Colonic mucosa (tissue), 4 donors: ENCODE results near the gene TNN. TPM values are rescaled to one million over a fixed set of nuclear protein-coding genes. Genes with fewer than 3 reads are reported as not detected.

ENCODE experiments used
- DNase-seq: peaks from one replicate; pipeline ENCODE4 v3.0.0-alpha.2; 2020
- H3K27ac ChIP-seq: fragments of 200-600 bp; one replicate; pipeline ENCODE4 v1.8.0; 2021
- H3K27me3 ChIP-seq: fragments of 200-600 bp; one replicate; pipeline ENCODE4 v1.8.0; 2021
- H3K36me3 ChIP-seq: fragments of 200-600 bp; one replicate; pipeline ENCODE4 v1.8.0; 2021
- H3K4me1 ChIP-seq: fragments of 200-600 bp; one replicate; pipeline ENCODE4 v1.8.0; 2021; ENCODE audit warnings: mild to moderate bottlenecking
- H3K4me3 ChIP-seq: fragments of 200-600 bp; one replicate; pipeline ENCODE4 v1.8.0; 2021
- H3K9ac ChIP-seq, 2 donors: one replicate each; pipeline ENCODE4 v1.7.0; 2013; ENCODE audit warnings: control low read depth in 2 of 2, low read depth in 2 of 2, low read length in 2 of 2
- H3K9me3 ChIP-seq: fragments of 200-600 bp; one replicate; pipeline ENCODE4 v1.8.0; 2021
- intact Hi-C: fragments of 100-400 bp; cut with DNase I; formaldehyde crosslinking; loops from one replicate; pipeline ENCODE4 v1.14.1; 2022
- total RNA-seq, 2 donors: library from RNA; stranded (reverse); fragmentation: NEBNext Ultra II Directional in 1 of 2; extraction: Animal tissue kit (Norgen Biotek cat#: 25700) in 1 of 2; gene quantifications; one replicate each; pipeline ENCODE4 v1.2.1, GENCODE V29; 2021
- TF ChIP-seq, protein P1 (sequence below): fragments of 200-600 bp; IDR thresholded peaks from one replicate; pipeline ENCODE4 v1.8.0; 2022; ENCODE audit warnings: antibody characterized with exemption, mild to moderate bottlenecking
- donor health status: healthy.
- donor health status: DM: no; HTN: no; CAD: no.
- donor health status: DM: no; HTN: no; CAD: no.

Gene TNN
- total RNA-seq, 2 donors from 2014 or later, result 0.07 to 0.13 TPM

DNA sequence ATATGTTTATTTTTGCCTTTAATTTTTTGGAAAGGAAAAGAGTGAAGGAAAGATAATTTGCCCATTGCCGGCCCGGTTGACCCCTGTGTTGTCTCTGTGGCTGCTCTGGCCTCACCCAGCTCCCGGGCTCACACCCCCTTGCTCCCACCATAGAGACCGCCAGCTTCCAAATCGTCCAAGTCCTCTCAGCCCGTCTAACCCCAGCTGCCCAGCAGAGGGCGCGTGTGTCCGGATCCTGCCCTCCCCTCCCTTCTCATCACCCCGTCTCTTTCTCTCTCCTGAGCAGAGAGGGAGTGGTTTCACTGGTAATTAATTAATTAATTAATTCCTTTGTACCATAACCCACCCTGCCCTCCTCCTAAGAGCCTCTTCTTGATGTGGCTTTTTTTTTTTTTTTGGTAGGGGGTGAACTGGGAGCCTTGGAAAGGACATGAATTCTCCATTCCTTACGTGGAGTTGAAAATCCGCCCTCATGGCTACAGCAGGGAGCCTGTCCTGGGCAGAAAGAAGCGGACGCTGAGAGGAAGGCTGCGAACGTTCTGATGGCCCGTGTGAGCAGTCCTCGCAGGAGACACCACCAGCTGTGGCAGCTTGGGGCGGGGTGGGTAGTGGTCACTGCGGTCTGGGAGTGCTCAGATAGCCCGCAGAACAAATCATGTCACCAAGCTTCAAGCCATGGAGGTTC, 79.0 kb downstream of the TNN start:
- TF ChIP-seq, protein P1, sequence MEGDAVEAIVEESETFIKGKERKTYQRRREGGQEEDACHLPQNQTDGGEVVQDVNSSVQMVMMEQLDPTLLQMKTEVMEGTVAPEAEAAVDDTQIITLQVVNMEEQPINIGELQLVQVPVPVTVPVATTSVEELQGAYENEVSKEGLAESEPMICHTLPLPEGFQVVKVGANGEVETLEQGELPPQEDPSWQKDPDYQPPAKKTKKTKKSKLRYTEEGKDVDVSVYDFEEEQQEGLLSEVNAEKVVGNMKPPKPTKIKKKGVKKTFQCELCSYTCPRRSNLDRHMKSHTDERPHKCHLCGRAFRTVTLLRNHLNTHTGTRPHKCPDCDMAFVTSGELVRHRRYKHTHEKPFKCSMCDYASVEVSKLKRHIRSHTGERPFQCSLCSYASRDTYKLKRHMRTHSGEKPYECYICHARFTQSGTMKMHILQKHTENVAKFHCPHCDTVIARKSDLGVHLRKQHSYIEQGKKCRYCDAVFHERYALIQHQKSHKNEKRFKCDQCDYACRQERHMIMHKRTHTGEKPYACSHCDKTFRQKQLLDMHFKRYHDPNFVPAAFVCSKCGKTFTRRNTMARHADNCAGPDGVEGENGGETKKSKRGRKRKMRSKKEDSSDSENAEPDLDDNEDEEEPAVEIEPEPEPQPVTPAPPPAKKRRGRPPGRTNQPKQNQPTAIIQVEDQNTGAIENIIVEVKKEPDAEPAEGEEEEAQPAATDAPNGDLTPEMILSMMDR, result peak; percentile 76
- no peaks in the 10 kb centered on the region for H3K9me3 ChIP-seq
- H3K4me1 ChIP-seq, result no peaks in the 10 kb centered on the region
- H3K4me3 ChIP-seq, result no peak overlapping the region
- no peaks in the 10 kb centered on the region for H3K36me3 ChIP-seq
- no peak overlapping the region for H3K9ac ChIP-seq
- intact Hi-C loops, result no loop called here
- DNase-seq, result peak; percentile 63
- H3K27ac ChIP-seq, result no peak overlapping the region
- H3K27me3 ChIP-seq, result no peaks in the 10 kb centered on the region

DNA sequence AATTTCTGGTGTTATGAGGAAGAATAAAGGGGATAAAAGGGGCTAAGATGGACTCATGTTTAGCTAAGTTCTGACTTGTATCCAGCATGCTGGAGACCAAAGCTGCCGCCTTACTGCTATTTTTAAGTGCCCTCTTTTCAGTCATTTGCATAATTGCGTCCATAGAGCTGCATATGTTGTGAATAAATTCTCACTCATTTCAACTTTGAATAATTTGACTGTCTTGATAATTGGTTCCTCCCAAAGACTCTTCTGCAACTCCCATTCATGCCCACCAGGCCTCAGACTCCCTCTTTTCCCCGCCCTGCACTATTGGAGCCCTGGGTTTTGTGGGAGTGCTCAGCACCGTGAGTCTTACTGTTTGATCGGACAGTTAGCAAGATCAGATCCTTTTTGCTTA, 79.9 kb downstream of the TNN start:
- no peaks in the 10 kb centered on the region for H3K36me3 ChIP-seq
- H3K9me3 ChIP-seq, result no peaks in the 10 kb centered on the region
- TF ChIP-seq, protein P1, result no peak
- no peak overlapping the region for H3K4me3 ChIP-seq
- no peaks in the 10 kb centered on the region for H3K27me3 ChIP-seq
- H3K4me1 ChIP-seq, result no peaks in the 10 kb centered on the region
- no peak for DNase-seq
- H3K27ac ChIP-seq, result no peak overlapping the region
- intact Hi-C loops, result no loop called here
- H3K9ac ChIP-seq, result no peak overlapping the region

DNA sequence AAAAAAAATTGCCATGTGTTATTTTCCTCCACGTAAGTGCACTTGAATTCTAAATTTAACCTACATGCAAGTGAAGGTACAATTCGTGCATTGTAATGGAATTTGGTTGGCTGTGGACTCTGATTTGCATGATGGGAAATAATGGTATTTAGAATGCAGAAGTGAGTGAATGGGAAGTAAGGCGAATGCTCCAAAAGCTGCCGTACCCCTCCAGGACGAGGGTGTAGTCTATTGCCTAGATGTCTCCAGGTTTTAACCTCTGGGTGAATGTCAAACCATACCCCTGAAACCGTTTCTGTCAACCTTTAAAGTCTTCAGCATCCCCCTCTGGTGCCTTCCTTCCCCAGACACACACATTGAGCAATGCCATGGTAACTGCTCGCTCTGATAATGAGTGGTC, 80.4 kb downstream of the TNN start:
- intact Hi-C loops, result no loop called here
- no peak overlapping the region for H3K9ac ChIP-seq
- no peaks in the 10 kb centered on the region for H3K36me3 ChIP-seq
- no peaks in the 10 kb centered on the region for H3K9me3 ChIP-seq
- no peaks in the 10 kb centered on the region for H3K4me1 ChIP-seq
- no peaks in the 10 kb centered on the region for H3K27me3 ChIP-seq
- TF ChIP-seq, protein P1, result no peak
- H3K27ac ChIP-seq, result no peak overlapping the region
- no peak for DNase-seq
- no peak overlapping the region for H3K4me3 ChIP-seq

DNA sequence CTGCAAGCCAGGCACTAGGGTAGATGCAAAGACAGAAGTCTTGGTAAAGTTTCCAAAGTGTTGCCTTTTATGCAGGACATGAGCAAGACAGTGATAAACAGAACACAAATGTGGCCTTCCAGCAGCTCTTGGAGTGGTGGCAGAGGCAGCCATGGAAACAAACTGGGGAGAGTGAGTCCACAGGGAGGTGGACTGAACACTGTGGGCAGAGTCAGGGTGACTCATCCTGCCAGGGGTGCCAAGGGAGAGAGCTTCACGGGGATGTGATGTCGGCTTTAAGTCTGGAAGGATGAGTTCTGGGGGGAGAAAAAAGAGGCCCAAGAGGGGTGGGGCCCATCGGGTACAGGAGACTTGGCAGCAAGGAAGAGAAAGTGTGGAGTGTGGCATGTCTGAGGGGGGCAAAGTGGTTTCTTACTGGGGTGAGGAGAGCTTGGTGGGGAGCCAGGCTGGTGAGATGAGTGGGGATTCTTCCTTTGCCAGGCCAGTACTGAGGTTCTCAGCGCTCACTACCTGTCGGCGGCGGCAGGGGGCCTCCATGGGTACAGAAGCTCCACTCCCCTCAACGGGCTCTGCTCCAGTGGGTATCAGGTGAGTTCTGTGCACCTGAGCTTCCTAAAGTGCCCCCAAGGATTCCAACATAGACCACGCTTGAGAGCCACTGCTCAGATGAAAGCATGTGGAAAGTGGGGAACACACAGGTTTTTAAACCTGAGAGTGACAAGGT, 83.1 kb downstream of the TNN start:
- no peaks in the 10 kb centered on the region for H3K36me3 ChIP-seq
- no peak overlapping the region for H3K4me3 ChIP-seq
- no peak for DNase-seq
- TF ChIP-seq, protein P1, result no peak
- H3K9ac ChIP-seq, result no peak overlapping the region
- H3K27ac ChIP-seq, result no peak overlapping the region
- intact Hi-C loops, result no loop called here
- no peaks in the 10 kb centered on the region for H3K27me3 ChIP-seq
- H3K9me3 ChIP-seq, result no peaks in the 10 kb centered on the region
- H3K4me1 ChIP-seq, result no peaks in the 10 kb centered on the region

DNA sequence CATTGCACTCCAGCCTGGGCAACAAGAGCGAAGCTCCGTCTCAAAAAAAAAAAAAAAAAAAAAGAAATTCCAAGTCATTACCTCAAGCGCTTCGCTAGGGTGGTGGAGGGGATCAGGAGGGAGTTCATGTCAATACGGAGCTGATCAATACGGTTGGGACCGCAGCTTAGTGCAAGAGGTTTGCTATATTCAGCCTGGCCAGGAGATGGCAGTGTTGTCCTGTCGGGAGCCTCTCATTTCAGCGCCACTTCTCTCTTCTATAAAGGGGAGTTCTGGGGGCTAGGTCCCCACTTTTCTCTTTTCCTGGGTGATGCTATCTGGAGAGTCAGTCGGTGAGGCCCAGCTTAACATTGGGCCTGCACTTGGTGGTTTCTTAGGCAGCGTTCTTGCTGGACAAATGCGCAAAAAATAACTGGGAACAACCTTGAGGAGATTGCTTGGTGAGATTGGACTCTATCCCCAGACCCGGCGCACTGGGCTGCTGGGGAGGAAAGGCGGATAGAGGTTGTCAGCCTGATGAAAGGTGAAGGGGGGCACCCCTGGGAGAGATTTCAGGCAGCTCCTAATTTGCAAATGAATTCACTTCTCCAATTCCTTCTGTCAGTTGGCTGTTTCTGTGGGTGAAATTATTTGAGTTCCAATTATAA, 84.5 kb downstream of the TNN start:
- H3K36me3 ChIP-seq, result no peaks in the 10 kb centered on the region
- H3K27ac ChIP-seq, result no peak overlapping the region
- intact Hi-C loops, result loop anchor here (2.0 kb wide), 2 partner anchors 71 to 167 kb away; no protein-coding TSS in a partner anchor
- no peak overlapping the region for H3K4me3 ChIP-seq
- H3K9me3 ChIP-seq, result no peaks in the 10 kb centered on the region
- peak; percentile 62 for DNase-seq
- H3K27me3 ChIP-seq, result no peaks in the 10 kb centered on the region
- H3K4me1 ChIP-seq, result no peaks in the 10 kb centered on the region
- no peak overlapping the region for H3K9ac ChIP-seq
- TF ChIP-seq, protein P1, result peak; percentile 82
